Urinary bladder (tissue), 4 donors: ENCODE results near the gene FAM13C. TPM values are rescaled to one million over a fixed set of nuclear protein-coding genes. Genes with fewer than 3 reads are reported as not detected.

Source experiments
- DNase-seq: peaks from one replicate; pipeline ENCODE4 v3.0.0-alpha.2; 2015; ENCODE audit errors: extremely low spot score
- H3K27ac ChIP-seq: one replicate; pipeline ENCODE4 v1.5.1; 2013; ENCODE audit warnings: low read depth, mild to moderate bottlenecking, moderate library complexity
- H3K36me3 ChIP-seq: one replicate; pipeline ENCODE4 v1.6.1; 2013; ENCODE audit warnings: mild to moderate bottlenecking, moderate library complexity; ENCODE audit not compliant: insufficient read depth
- H3K4me1 ChIP-seq: one replicate; pipeline ENCODE4 v1.6.1; 2013; ENCODE audit warnings: mild to moderate bottlenecking, moderate library complexity; ENCODE audit not compliant: insufficient read depth
- H3K4me3 ChIP-seq: one replicate; pipeline ENCODE4 v1.5.1; 2013; ENCODE audit warnings: low read depth, low read length
- WGBS: extraction: QIAGEN DNeasy Blood & Tissue Kit; methylation state at CpG from one replicate; pipeline ENCODE4 v1.1.7; 2013; 5-methylcytosine and 5-hydroxymethylcytosine counted together
- polyA plus RNA-seq: library from polyadenylated mRNA; stranded (reverse); fragments of 200-250 nt; gene quantifications from one replicate; pipeline ENCODE4 v1.2.3, GENCODE V29; 2013
- total RNA-seq: library from RNA; depleted of rRNA; stranded (reverse); fragments of >200 nt; gene quantifications from one replicate; pipeline ENCODE4 v1.2.3, GENCODE V29; 2014
- donor health status: healthy with polysubstance abuse.
- donor health status: healthy.

FAM13C gene
- total and polyA plus RNA-seq, 2 donors, result 5.9 to 34.5 TPM

DNA sequence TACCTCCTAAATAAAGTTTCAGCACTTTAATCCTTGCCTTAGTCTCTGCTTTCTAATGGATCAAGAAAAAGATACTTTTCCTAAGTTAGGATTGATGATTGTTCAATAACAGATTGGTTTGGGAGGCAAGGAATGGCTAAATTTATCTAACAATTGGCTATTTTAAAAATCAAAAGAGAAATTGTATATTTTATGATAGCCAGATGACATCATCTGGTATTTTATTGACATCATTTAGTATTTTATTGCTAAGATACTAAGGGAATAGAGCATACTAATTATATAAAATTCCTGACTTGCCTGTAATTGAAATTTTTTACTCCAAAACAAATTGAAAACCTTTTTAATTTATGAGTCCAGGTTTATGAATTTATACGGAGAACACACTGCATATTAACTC, 19.3 kb upstream of the FAM13C start:
- DNase-seq, result no peak
- Histone ChIP-seq H3K27ac (no peak overlapping the region), H3K36me3 (no peaks in the 10 kb centered on the region), H3K4me1 (no peaks in the 10 kb centered on the region), H3K4me3 (no peak overlapping the region)
- WGBS, result 51% methylated on average over 1 of the region's 1 CpG

DNA sequence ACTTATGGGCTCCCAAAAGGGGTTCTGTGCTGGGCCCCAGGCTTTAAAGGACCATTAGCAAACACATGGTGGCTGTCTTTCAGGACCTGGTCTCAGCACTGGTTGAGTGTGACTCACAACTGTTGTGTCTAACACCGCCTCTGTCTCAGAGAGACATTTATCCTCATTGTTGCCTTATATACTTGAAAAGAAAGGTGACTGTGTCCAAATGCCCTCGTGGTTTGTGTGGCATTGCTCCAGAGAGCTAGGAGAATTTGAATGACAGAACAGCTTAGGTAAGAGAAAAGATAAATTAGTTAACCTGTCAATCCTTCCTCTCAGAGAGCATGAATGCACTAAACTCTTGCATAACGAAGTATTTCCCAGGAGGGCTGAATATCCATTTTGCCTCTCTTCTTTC, 14.5 kb upstream of the FAM13C start:
- 86% methylated on average over 3 of the region's 3 CpGs for WGBS
- no peak overlapping the region for H3K4me3 ChIP-seq
- no peaks in the 10 kb centered on the region for H3K36me3 ChIP-seq
- no peak for DNase-seq
- H3K4me1 ChIP-seq, result no peaks in the 10 kb centered on the region
- no peak overlapping the region for H3K27ac ChIP-seq

DNA sequence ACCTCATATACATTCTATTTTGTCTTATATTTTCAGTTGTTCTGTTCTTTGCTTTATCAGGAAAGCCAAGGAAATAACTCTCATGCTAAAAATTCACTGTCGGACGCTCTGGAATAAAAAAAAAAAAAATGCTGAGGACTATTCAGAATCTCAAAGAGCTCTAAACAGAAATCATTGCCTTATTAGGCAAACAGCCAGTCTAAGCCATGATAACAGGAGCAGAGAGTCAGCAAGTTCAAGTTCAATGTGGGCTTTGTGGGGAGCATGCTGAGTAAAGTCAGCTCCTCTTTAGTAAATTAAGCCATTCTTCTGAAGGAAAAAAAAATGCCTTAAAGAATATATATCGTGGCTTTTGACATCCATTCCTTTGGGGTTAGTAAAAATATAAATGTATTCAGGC, 13.6 kb upstream of the FAM13C start:
- no peak for DNase-seq
- Histone ChIP-seq H3K4me1 (no peaks in the 10 kb centered on the region), H3K4me3 (no peak overlapping the region), H3K36me3 (no peaks in the 10 kb centered on the region), H3K27ac (no peak overlapping the region)
- 65% methylated on average over 3 of the region's 3 CpGs for WGBS

DNA sequence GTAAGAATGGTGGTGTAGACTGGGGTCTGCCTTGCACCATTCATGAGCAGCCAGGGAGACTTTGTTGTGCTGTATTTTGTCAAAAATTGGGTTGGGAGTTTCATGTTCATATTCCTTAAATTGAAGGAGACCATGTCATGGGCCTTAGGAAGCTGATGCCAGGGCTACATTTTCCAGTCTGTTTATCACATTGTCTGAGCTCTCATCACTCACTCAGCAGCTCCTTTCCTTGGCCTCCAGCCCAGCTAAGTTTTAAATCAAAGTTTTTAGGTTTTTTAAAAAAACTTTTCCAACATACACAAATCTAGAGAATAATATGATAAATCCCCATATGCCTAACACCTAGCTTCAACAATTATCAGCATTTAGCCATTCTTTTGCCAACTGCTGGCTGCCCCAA, 12.6 kb upstream of the FAM13C start:
- Histone ChIP-seq H3K27ac (no peak overlapping the region), H3K4me1 (no peaks in the 10 kb centered on the region), H3K4me3 (no peak overlapping the region), H3K36me3 (no peaks in the 10 kb centered on the region)
- no peak for DNase-seq

DNA sequence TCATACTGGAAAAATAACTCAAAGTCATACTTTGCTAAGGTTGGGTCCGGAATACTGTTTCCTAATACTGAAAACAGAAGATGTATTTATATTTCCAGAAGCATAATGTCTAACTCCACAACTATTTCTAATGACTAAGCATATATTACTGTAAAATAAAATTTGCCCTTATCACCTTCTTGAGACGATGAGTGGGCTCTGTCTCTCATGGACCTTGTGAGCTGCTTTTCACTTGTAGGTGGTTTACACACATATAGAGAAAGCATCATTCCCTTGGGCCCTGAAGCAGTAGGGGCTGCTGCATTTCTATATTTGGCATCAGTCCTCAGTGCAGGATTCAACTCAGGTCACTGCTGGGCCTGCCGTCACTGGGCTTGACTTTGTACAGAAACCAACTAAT, 10.7 kb upstream of the FAM13C start:
- no peak overlapping the region for H3K4me3 ChIP-seq
- no peaks in the 10 kb centered on the region for H3K4me1 ChIP-seq
- H3K36me3 ChIP-seq, result no peaks in the 10 kb centered on the region
- H3K27ac ChIP-seq, result no peak overlapping the region
- no peak for DNase-seq
- 80% methylated on average over 3 of the region's 3 CpGs for WGBS

DNA sequence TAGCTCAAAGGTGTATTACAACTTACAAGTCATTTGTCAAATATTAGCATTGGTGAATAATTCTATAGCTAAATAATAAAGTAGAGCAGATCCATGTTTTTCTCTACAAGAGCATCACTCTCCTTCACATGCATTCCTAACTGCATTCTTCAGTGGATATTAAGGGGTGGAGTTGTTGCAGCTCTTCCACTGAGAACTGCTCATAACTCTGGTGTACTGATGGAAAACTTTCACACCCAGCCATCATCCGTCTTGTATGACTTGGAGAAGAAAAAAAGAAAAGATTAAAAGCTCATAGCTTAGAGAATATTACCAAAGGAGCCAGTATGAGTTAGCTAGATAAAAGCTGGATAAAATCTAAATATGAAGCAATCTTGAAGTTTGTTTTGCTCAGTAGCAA, 10.2 kb upstream of the FAM13C start:
- Histone ChIP-seq H3K36me3 (no peaks in the 10 kb centered on the region), H3K27ac (no peak overlapping the region)
- 74% methylated on average over 1 of the region's 1 CpG for WGBS

DNA sequence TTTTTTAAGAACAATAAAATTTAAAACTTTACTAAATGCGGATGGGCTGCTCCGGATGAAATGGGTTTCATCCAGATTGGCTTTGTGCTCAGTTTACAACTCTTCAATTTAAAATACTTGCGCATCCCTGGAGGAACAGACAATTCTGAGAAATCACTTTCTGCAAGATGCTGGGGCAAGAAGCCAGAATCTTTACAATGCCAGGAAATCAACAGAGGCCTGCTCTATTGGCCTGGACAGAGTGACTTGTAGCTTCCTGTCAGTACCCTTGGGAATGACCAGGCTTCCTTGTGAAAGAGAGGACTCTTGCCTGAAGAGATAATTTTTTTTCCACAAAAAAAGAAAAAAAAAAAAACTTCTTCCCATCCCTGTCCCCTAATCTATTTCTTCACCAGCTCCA, 3.9 kb upstream of the FAM13C start:
- DNase-seq, result no peak
- Histone ChIP-seq H3K27ac (no peak overlapping the region), H3K36me3 (no peaks in the 10 kb centered on the region), H3K4me1 (no peaks in the 10 kb centered on the region), H3K4me3 (no peak overlapping the region)
- WGBS, result 70% methylated on average over 3 of the region's 3 CpGs

More for the DNA sequence above, 10.2 kb upstream of the FAM13C start:
- Histone ChIP-seq H3K4me1 (no peaks in the 10 kb centered on the region), H3K4me3 (no peak overlapping the region)
- DNase-seq, result no peak

DNA sequence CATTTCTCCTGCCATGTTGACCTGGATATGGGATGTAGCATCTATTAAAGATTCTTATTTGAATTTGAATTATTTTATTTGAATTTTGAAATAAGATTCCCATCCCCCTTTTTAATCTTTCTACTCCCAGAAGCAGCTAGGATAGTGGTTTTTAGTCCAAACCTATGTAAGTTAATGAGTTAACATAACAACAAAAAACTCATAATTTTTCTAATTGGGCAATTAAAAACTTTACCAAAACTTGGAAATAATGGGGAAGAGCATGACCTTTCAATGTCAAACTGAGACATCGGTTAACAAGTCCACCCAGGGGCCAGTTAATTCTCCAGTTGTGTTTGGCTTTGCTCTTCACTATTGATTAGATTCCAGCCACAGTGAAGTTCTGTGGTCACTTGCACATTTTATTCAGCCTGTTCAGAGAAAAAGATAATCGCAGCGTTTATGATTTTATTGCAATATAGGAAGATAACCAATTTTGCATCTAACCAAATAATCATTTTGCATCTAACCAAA, 1.2 kb upstream of the FAM13C start:
- Histone ChIP-seq H3K27ac (peak overlapping the region; percentile 23), H3K4me3 (no peak overlapping the region), H3K36me3 (no peaks in the 10 kb centered on the region), H3K4me1 (no peaks in the 10 kb centered on the region)
- 80% methylated on average over 3 of the region's 3 CpGs for WGBS
- DNase-seq, result no peak

DNA sequence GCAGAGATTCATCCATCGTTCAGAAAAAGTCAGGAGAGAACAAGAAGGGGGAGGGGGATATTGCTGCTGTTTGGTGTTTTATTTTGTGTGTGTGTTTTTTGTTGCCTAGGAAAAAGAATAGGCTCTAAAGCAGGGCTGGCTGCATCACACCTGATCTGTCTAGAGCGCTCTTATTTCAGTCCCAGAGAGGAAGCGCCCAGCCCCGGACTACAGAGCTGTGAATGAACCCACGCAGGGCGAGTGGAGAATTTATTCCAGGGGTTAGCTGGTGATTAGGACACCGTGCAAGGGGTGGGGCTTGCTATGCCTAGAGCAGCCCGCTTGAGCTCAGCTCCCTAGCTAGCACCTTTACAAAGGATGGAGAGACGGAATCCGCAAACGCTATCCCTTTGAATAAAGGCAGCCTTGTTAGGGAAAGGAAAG, 621 bp upstream of the FAM13C start:
- peak; percentile 47 for DNase-seq
- Histone ChIP-seq H3K4me1 (no peaks in the 10 kb centered on the region), H3K4me3 (peak overlapping the region; percentile 60), H3K27ac (peak overlapping the region; percentile 23), H3K36me3 (no peaks in the 10 kb centered on the region)
- 4% methylated on average over 11 of the region's 11 CpGs for WGBS

DNA sequence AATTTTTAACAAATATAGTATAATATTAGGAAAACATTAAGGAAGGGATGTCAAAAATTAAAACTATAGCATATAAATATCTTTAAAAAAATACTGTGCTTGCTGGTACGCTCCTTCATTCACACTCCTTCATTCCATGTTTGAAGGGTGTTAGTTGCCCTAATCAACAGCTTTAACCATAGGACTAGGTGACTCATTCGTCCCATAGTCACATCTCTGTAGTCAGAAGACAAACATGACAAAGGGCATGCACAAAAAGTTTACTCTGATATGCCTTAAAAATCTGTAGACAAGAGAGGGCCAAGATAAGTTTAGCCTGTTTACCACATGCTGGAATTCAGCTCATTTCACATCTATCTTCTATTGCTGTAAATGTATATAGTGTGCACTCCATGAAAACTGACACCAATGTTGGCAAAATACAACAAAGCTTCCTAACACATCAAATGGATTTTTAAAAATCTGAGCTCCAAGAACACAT, 646 bp downstream of the FAM13C start:
- DNase-seq, result no peak
- Histone ChIP-seq H3K4me1 (no peaks in the 10 kb centered on the region), H3K27ac (no peak overlapping the region), H3K4me3 (peak overlapping the region; percentile 60), H3K36me3 (no peaks in the 10 kb centered on the region)
- WGBS, result 60% methylated on average over 2 of the region's 2 CpGs

DNA sequence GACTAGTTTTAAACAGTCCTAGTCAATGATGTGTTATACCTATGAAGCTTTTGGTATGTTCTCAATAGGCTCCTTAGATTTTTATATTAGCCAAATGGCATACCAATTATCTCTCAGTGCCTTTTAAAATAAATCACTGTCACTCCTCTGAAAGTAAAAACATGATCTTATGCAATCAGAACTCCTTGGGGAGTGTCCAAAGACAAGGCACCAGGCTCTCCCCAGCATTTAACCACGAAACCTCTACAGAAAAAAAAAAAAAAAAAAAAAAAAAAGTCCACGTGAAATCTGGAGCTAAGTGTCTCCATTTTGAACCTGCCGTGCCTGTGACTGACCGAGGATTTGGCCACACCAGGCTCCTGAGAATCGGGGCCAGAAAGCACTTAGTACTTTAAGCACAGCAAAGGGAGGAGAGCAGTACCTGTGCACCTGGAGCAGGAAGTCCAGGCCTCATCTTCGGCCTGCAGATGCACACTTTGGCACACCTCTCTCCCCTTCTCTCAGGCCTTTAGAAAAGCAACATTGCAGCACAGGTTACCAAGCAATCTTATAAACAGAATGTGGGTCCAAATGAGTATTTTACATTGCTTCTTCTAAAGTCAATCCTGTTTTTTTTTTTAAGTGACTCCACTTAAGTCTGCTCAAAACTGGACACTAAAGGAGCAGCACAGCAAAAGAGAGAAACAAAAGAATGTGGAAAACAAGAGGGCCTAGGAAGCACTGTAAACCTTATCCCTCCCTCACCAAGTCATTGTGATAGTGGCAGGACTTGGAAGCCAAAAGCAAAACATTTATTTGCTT, 1.5 kb downstream of the FAM13C start:
- no peak overlapping the region for H3K27ac ChIP-seq
- no peak for DNase-seq
- WGBS, result 80% methylated on average over 6 of the region's 6 CpGs
- no peak overlapping the region for H3K4me3 ChIP-seq
- no peaks in the 10 kb centered on the region for H3K4me1 ChIP-seq
- no peaks in the 10 kb centered on the region for H3K36me3 ChIP-seq

DNA sequence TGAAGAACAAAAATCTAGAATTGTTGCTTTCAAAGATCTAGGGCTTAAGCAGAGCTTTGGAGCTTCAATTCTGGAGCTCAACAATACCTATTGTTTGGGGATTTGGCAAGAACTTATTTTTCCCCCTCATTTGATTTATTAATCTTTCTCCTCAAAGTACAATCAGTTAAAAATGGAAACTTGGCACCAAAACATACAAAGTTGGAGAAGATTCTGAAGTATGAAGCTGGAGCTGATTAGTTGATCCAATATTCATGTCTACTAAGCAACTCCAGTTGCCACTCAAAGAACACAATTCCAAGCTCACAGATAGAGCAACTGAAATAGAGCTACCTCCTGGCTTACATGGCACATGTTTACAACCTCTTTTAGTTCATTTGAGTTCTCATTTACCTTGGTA, 3.8 kb downstream of the FAM13C start:
- DNase-seq, result no peak
- no peak overlapping the region for H3K27ac ChIP-seq
- no peaks in the 10 kb centered on the region for H3K4me1 ChIP-seq
- no peaks in the 10 kb centered on the region for H3K36me3 ChIP-seq
- H3K4me3 ChIP-seq, result no peak overlapping the region

DNA sequence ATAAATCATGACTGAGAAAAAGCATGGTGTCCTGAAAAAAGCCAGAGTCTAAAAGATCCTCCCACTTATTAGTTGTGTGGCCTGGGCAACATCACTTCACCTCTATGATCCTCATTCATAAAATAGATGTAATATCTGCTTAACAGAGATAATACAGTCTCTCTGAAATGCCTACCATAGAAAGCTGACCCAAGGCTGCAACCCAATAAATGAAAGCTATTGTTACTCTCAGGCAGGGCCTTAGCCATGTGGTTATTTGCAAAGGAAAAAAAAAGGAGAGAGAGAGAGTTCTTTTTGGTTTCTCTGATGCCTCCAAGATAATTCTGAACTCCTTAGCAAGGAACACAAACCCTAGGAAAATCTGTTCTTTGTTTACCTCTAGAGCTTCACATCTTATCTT, 7.9 kb downstream of the FAM13C start:
- no peaks in the 10 kb centered on the region for H3K36me3 ChIP-seq
- no peak overlapping the region for H3K4me3 ChIP-seq
- H3K4me1 ChIP-seq, result no peaks in the 10 kb centered on the region
- DNase-seq, result no peak
- H3K27ac ChIP-seq, result no peak overlapping the region

DNA sequence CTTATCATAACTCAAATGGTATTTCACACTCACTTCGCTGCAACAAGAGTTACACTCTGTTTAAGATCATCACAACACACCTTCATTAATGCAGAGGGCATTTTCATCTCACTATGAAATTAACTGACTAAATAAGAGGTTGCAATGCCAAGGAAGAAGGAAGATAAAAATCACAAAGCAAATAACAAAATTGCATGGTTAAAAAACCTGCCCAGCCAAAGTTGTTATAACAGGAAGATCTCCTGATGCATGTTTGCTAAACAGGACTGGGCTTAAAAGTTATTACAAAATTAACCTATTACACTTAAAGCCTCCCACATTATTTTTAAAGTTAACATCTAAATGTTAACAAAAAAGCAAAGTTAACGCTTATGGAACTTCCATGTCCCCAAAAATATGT, 11.8 kb downstream of the FAM13C start:
- no peaks in the 10 kb centered on the region for H3K36me3 ChIP-seq
- no peak overlapping the region for H3K4me3 ChIP-seq
- H3K27ac ChIP-seq, result no peak overlapping the region
- DNase-seq, result no peak
- no peaks in the 10 kb centered on the region for H3K4me1 ChIP-seq
- WGBS, result 89% methylated on average over 2 of the region's 2 CpGs
